CD14-positive monocyte (primary cell): Measurements from ENCODE around the gene BCAR3. TPM values are rescaled to one million over a fixed set of nuclear protein-coding genes. Genes with fewer than 3 reads are reported as not detected.
"Not testable (repeated sequence)": the region's sequence is repeated elsewhere in the genome, so short reads cannot be mapped to it uniquely, and the experiment has no call there.

Source experiments
- DNase-seq, 3 donors: peaks; one replicate each; pipeline ENCODE4 v3.0.0-alpha.2; 2011 to 2022
- H2AFZ ChIP-seq: 2 replicates; pipeline ENCODE4 v1.6.0; 2012; ENCODE audit warnings: mild to moderate bottlenecking, low read depth, low read length, inconsistent platforms; ENCODE audit not compliant: insufficient read depth, poor library complexity, severe bottlenecking
- H3K27ac ChIP-seq, 2 donors: 1 replicate in 1 of 2; 2 replicates in 1 of 2; pipeline ENCODE4 v1.5.1; 2012 to 2013; ENCODE audit warnings: low read length in 2 of 2, control low read depth in 1 of 2, inconsistent platforms in 1 of 2, low read depth in 1 of 2, mild to moderate bottlenecking in 1 of 2
- H3K27me3 ChIP-seq, 2 donors: one replicate each; pipeline versions ENCODE4 v1.6.0 to v1.6.1; 2011 to 2013; ENCODE audit warnings: low read length in 2 of 2; ENCODE audit not compliant: control insufficient read depth in 2 of 2, insufficient read depth in 2 of 2
- H3K36me3 ChIP-seq, 2 donors: replicated peaks in 1 of 2; 1 replicate in 1 of 2; 2 replicates in 1 of 2; pipeline versions ENCODE4 v1.5.1 to v1.6.1; 2012 to 2013; ENCODE audit warnings: low read length in 2 of 2, control low read depth in 1 of 2, inconsistent platforms in 1 of 2, mild to moderate bottlenecking in 1 of 2; ENCODE audit not compliant: insufficient read depth in 2 of 2, control insufficient read depth in 1 of 2
- H3K4me1 ChIP-seq, 2 donors: 1 replicate in 1 of 2; 2 replicates in 1 of 2; pipeline versions ENCODE4 v1.5.1 to v1.6.1; 2012 to 2013; ENCODE audit warnings: low read length in 2 of 2, control low read depth in 1 of 2, inconsistent platforms in 1 of 2, mild to moderate bottlenecking in 1 of 2, moderate library complexity in 1 of 2; ENCODE audit not compliant: insufficient read depth in 2 of 2, control insufficient read depth in 1 of 2
- H3K4me2 ChIP-seq: replicated peaks from 2 replicates; pipeline ENCODE3; 2012; ENCODE audit warnings: low read length, moderate library complexity, mild to moderate bottlenecking; ENCODE audit not compliant: poor library complexity, severe bottlenecking; ENCODE audit errors: extremely low read depth
- H3K4me3 ChIP-seq, 3 experiments: fragments of 200-600 bp in 1 of 3; sonication (generic) in 1 of 3; replicated peaks in 1 of 3; 1 replicate in 2 of 3; 2 replicates in 1 of 3; pipeline ENCODE4 v1.5.1; 2011 to 2013; ENCODE audit warnings: low read length in 3 of 3, mild to moderate bottlenecking in 3 of 3, control low read depth in 2 of 3, low read depth in 2 of 3, inconsistent platforms in 1 of 3, moderate library complexity in 1 of 3
- H3K79me2 ChIP-seq: 2 replicates; pipeline ENCODE4 v1.6.0; 2012; ENCODE audit warnings: mild to moderate bottlenecking, control low read depth, inconsistent platforms, low read length, moderate library complexity; ENCODE audit not compliant: insufficient read depth
- H3K9ac ChIP-seq: 2 replicates; pipeline ENCODE4 v1.6.0; 2017; ENCODE audit warnings: low read length, mild to moderate bottlenecking; ENCODE audit not compliant: insufficient read depth, poor library complexity, severe bottlenecking
- H3K9me3 ChIP-seq, 2 donors: replicated peaks in 1 of 2; 1 replicate in 1 of 2; 2 replicates in 1 of 2; pipeline versions ENCODE4 v1.5.1 to v1.6.1; 2012 to 2013; ENCODE audit warnings: low read length in 2 of 2, control low read depth in 1 of 2; ENCODE audit not compliant: control insufficient read depth in 1 of 2, insufficient read depth in 1 of 2
- H4K20me1 ChIP-seq: 2 replicates; pipeline ENCODE4 v1.6.0; 2012; ENCODE audit warnings: mild to moderate bottlenecking, low read length, control low read depth, moderate library complexity; ENCODE audit not compliant: insufficient read depth
- H3K27ac Mint-ChIP-seq, 7 donors: one replicate each; pipeline ENCODE4 v1.8.0; 2020; ENCODE audit warnings: mild to moderate bottlenecking in 7 of 7, mixed read lengths in 7 of 7, moderate library complexity in 6 of 7, inconsistent platforms in 2 of 7
- H3K27me3 Mint-ChIP-seq, 3 donors: one replicate each; pipeline ENCODE4 v1.8.0; 2021 to 2022; ENCODE audit warnings: low read depth in 3 of 3, mild to moderate bottlenecking in 3 of 3, mixed read lengths in 3 of 3, moderate library complexity in 3 of 3, inconsistent platforms in 1 of 3
- H3K36me3 Mint-ChIP-seq, 2 donors: one replicate each; pipeline ENCODE4 v1.8.0; 2020; ENCODE audit warnings: mixed read lengths in 2 of 2, inconsistent platforms in 1 of 2, mild to moderate bottlenecking in 1 of 2
- H3K4me1 Mint-ChIP-seq: one replicate; pipeline ENCODE4 v1.8.0; 2020; ENCODE audit warnings: mild to moderate bottlenecking, mixed read lengths
- H3K4me3 Mint-ChIP-seq, 2 donors: one replicate each; pipeline ENCODE4 v1.8.0; 2020; ENCODE audit warnings: mild to moderate bottlenecking in 2 of 2, mixed read lengths in 2 of 2, moderate library complexity in 1 of 2
- H3K9me3 Mint-ChIP-seq, 7 donors: one replicate each; pipeline ENCODE4 v1.8.0; 2020 to 2022; ENCODE audit warnings: mixed read lengths in 7 of 7, mild to moderate bottlenecking in 6 of 7, moderate library complexity in 6 of 7, inconsistent platforms in 2 of 7
- CTCF ChIP-seq: fragments of 200-600 bp; IDR thresholded peaks from one replicate; pipeline ENCODE4 v1.8.0; 2022; ENCODE audit warnings: antibody characterized with exemption, mild to moderate bottlenecking
- WGBS: methylation state at CpG from one replicate; pipeline ENCODE4 v1.1.5; 2013; ENCODE audit warnings: missing lambda C conversion rate; ENCODE audit not compliant: insufficient coverage; 5-methylcytosine and 5-hydroxymethylcytosine counted together
- intact Hi-C, 2 donors: fragments of 100-400 bp; cut with micrococcal nuclease; formaldehyde crosslinking; loops; one replicate each; pipeline versions ENCODE4 v1.15.0 to v1.15.1; 2023
- polyA plus RNA-seq, 3 donors: library from polyadenylated mRNA; depleted of rRNA in 1 of 3; unstranded in 2 of 3; stranded (reverse) in 1 of 3; fragments of 300-500 nt in 2 of 3; fragments of >200 nt in 1 of 3; fragmentation: Illumina TruSeq in 2 of 3; gene quantifications; 1 replicate in 2 of 3; 2 replicates in 1 of 3; pipeline ENCODE4 v1.2.3, GENCODE V29; 2012 to 2021

BCAR3 gene
- polyA plus RNA-seq, 3 donors = 0.05 to 0.41 TPM; not detected in 1

- H3K9me3 ChIP-seq = no peaks in the 10 kb centered on the region
- Mint-ChIP-seq H3K27me3 (peaks cover 0 to 3% (median 2%) of the 10 kb centered on the region in 3 donors), H3K27ac (no peak overlapping the region), H3K4me3 (no peak overlapping the region), H3K36me3 (no peaks in the 10 kb centered on the region), H3K4me1 (peaks cover 12% of the 10 kb centered on the region), H3K9me3 (no peaks in the 10 kb centered on the region)
- DNase-seq = no peak
- intact Hi-C loops = no loop called here
- no peaks in the 10 kb centered on the region for H3K36me3 ChIP-seq
- H3K27me3 ChIP-seq = no peaks in the 10 kb centered on the region
- no peaks in the 10 kb centered on the region for H3K79me2 ChIP-seq
- H3K4me2 ChIP-seq = no peak overlapping the region
- no peak overlapping the region for H2AFZ ChIP-seq
- no peak for TF ChIP-seq CTCF
- WGBS = 100% methylated on average over 1 of the region's 7 CpGs
- H3K4me1 ChIP-seq = peaks cover 21 to 25% of the 10 kb centered on the region in 2 donors
- no peak overlapping the region for H3K27ac ChIP-seq
- no peak overlapping the region for H3K4me3 ChIP-seq
- no peak overlapping the region for H3K9ac ChIP-seq
- no peaks in the 10 kb centered on the region for H4K20me1 ChIP-seq
These were observed 16.9 kb upstream of the BCAR3 start for GRCh38 chr1:93698329-93699048.

DNA sequence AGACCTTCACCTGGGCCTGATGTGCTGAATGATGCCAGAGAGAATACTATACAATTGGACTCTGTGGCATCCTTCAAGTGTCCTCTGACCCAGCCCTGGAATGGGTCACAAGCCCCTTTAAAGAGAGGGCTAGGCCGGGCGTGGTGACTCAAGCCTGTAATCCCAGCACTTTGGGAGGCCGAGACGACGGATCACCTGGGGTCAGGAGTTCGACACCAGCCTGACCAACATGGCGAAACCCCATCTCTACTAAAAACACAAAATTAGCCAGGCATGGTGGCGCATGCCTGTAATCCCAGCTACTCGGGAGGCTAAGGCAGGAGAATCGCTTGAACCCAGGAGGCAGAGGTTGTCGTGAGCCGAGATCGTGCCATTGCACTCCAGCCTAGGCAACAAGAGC is 15.9 kb upstream of the BCAR3 start:
- H3K4me3 Mint-ChIP-seq, H3K9me3 Mint-ChIP-seq, intact Hi-C loops, DNase-seq, H4K20me1 ChIP-seq, H3K9me3 ChIP-seq, H3K4me3 ChIP-seq, H3K79me2 ChIP-seq, H3K36me3 Mint-ChIP-seq, H3K9ac ChIP-seq, H3K36me3 ChIP-seq, H3K27me3 ChIP-seq, H3K27ac ChIP-seq, H2AFZ ChIP-seq, H3K4me2 ChIP-seq, H3K27me3 Mint-ChIP-seq: not testable (repeated sequence)
- 100% methylated on average over 2 of the region's 13 CpGs for WGBS
- Mint-ChIP-seq H3K4me1 (peaks cover 12% of the 10 kb centered on the region), H3K27ac (peak overlapping the region in 1 of 7 donors; percentile 30)
- H3K4me1 ChIP-seq = peaks cover 23 to 29% of the 10 kb centered on the region in 2 donors
